ENCODE data around the gene ZMYND11. TPM values are rescaled to one million over a fixed set of nuclear protein-coding genes. Genes with fewer than 3 reads are reported as not detected.

Gene ZMYND11
- 49.1 and 61.0 TPM in 2 replicates for total RNA-seq

GRCh38 chr10:135132-135600 is at the start of gene ZMYND11:
TSS of gene ZMYND11 (plus strand) at chr10:135455. CDS start at chr10:180013, 44,558 bp downstream.

Other genes with a start within 250 kb of the ZMYND11 start
- gene TUBB8, start 86.2 kb upstream of the ZMYND11 start, total RNA-seq: under 0.01 TPM in 1 of 2 replicates, not detected in the other